ENCODE data around the gene SAYSD1.

- TF ChIP-seq CTCF (conservative IDR thresholded peaks at IDR 0.05), result no peak
- TF ChIP-seq ZFX (IDR thresholded peaks at IDR 0.05), result no peak
Measured at GRCh38 chr6:39063526-39063925, 51.5 kb downstream of the SAYSD1 start.
